ENCODE data around the gene ZWILCH.
"Not testable (repeated sequence)": the region's sequence is repeated elsewhere in the genome, so short reads cannot be mapped to it uniquely, and the experiment has no call there.

The ZWILCH gene

GRCh38 chr15:66502491-66502890 lies 2.6 kb upstream of the ZWILCH start:
- no peak for TF ChIP-seq CTCF (IDR thresholded peaks at IDR 0.05; ENCODE audit: control insufficient read depth, insufficient read depth, low read depth, low read length, missing control alignments)
- no peak overlapping the region for H3K4me3 ChIP-seq (ENCODE audit: control insufficient read depth, low read depth, low read length)
- DNase-seq (ENCODE audit: low read depth) = no peak

- H3K4me3 ChIP-seq (ENCODE audit: control insufficient read depth, low read depth, low read length) = peak overlapping the region; percentile 96
- DNase-seq (ENCODE audit: low read depth) = not testable (repeated sequence)
Measured at GRCh38 chr15:66503041-66503648, 2.0 kb upstream of the ZWILCH start.

GRCh38 chr15:66503780-66504562 lies 1.2 kb upstream of the ZWILCH start:
- no peak for DNase-seq (ENCODE audit: low read depth)
- peak overlapping the region; percentile 96 for H3K4me3 ChIP-seq (ENCODE audit: control insufficient read depth, low read depth, low read length)
- no peak for TF ChIP-seq CTCF (IDR thresholded peaks at IDR 0.05; ENCODE audit: control insufficient read depth, insufficient read depth, low read depth, low read length, missing control alignments)

- no peak for DNase-seq (ENCODE audit: low read depth)
- H3K4me3 ChIP-seq (ENCODE audit: control insufficient read depth, low read depth, low read length) = peak overlapping the region; percentile 96
- no peak for TF ChIP-seq CTCF (IDR thresholded peaks at IDR 0.05; ENCODE audit: control insufficient read depth, insufficient read depth, low read depth, low read length, missing control alignments)
Measured at GRCh38 chr15:66505430-66505811, 295 bp downstream of the ZWILCH start.

GRCh38 chr15:66505818-66506217 lies 692 bp downstream of the ZWILCH start:
- no peak for TF ChIP-seq CTCF (IDR thresholded peaks at IDR 0.05; ENCODE audit: control insufficient read depth, insufficient read depth, low read depth, low read length, missing control alignments)
- no peak for DNase-seq (ENCODE audit: low read depth)
- peak overlapping the region; percentile 96 for H3K4me3 ChIP-seq (ENCODE audit: control insufficient read depth, low read depth, low read length)

- DNase-seq (ENCODE audit: low read depth) = no peak
- H3K4me3 ChIP-seq (ENCODE audit: control insufficient read depth, low read depth, low read length) = no peak overlapping the region
- no peak for TF ChIP-seq CTCF (IDR thresholded peaks at IDR 0.05; ENCODE audit: control insufficient read depth, insufficient read depth, low read depth, low read length, missing control alignments)
Measured at GRCh38 chr15:66508293-66508883, 3.3 kb downstream of the ZWILCH start.

- no peak overlapping the region for H3K4me3 ChIP-seq (ENCODE audit: control insufficient read depth, low read depth, low read length)
- DNase-seq (ENCODE audit: low read depth) = no peak
- no peak for TF ChIP-seq CTCF (IDR thresholded peaks at IDR 0.05; ENCODE audit: control insufficient read depth, insufficient read depth, low read depth, low read length, missing control alignments)
Measured at GRCh38 chr15:66514586-66514985, 9.5 kb downstream of the ZWILCH start.
